GM18498 (cell line): ENCODE measurements around the gene JAG1.
"Not testable (repeated sequence)": the region's sequence is repeated elsewhere in the genome, so short reads cannot be mapped to it uniquely, and the experiment has no call there.

Source experiments
- ATAC-seq: cut with Tn5 transposase; IDR thresholded peaks from one replicate; pipeline ENCODE4 v1.9.1; 2021; ENCODE audit warnings: mild to moderate bottlenecking, moderate library complexity; ENCODE audit not compliant: unreplicated experiment

The JAG1 gene

GRCh38 chr20:10590446-10590845 is 83.4 kb downstream of the JAG1 start:
- not testable (repeated sequence) for ATAC-seq
